Measurements from ENCODE around the gene FMNL2. TPM values are rescaled to one million over a fixed set of nuclear protein-coding genes. Genes with fewer than 3 reads are reported as not detected.

Gene FMNL2
- 12.6 and 13.6 TPM in 2 replicates for total RNA-seq (ENCODE audit: low replicate concordance)

GRCh38 chr2:152335016-152335725, at the start of gene FMNL2:
Gene FMNL2, plus strand, starts transcription at chr2:152335174.

Other genes starting within 250 kb of the FMNL2 start
- gene CACNB4, start 236.1 kb upstream of the FMNL2 start, total RNA-seq (ENCODE audit: low replicate concordance), result 0.15 and 10.5 TPM in 2 replicates
- gene STAM2, start 159.4 kb upstream of the FMNL2 start, total RNA-seq (ENCODE audit: low replicate concordance), result 22.6 and 29.0 TPM in 2 replicates

Measured in smooth muscle cell of the coronary artery (primary cell).